Stimulated activated effector memory CD8-positive, alpha-beta T cell treated with anti-CD3 and anti-CD28 coated beads, Interleukin-12 subunit alpha, Interleukin-12 subunit beta, amount 100 ng/mL, for 72 hours (primary cell): ENCODE results near the gene MTCH2.

Source experiments
- ATAC-seq: fragments of 150-1000 bp; cut with Tn5 transposase; 2 replicates; pipeline ENCODE4 v1.10.0; 2021
- DNase-seq, 2 donors: peaks; one replicate each; pipeline ENCODE4 v3.0.0; 2021 to 2022; ENCODE audit warnings: low spot score in 2 of 2
- H3K27ac Mint-ChIP-seq: one replicate; pipeline ENCODE4 v1.8.0; 2022; ENCODE audit warnings: mild to moderate bottlenecking, mixed read lengths
- H3K36me3 Mint-ChIP-seq: one replicate; pipeline ENCODE4 v1.8.0; 2022; ENCODE audit warnings: mild to moderate bottlenecking, mixed read lengths
- H3K4me1 Mint-ChIP-seq: one replicate; pipeline ENCODE4 v1.8.0; 2022; ENCODE audit warnings: mixed read lengths
- H3K4me3 Mint-ChIP-seq: one replicate; pipeline ENCODE4 v1.8.0; 2022; ENCODE audit warnings: mild to moderate bottlenecking, mixed read lengths
- H3K9me3 Mint-ChIP-seq: one replicate; pipeline ENCODE4 v1.8.0; 2022; ENCODE audit warnings: mixed read lengths

Gene MTCH2

DNA sequence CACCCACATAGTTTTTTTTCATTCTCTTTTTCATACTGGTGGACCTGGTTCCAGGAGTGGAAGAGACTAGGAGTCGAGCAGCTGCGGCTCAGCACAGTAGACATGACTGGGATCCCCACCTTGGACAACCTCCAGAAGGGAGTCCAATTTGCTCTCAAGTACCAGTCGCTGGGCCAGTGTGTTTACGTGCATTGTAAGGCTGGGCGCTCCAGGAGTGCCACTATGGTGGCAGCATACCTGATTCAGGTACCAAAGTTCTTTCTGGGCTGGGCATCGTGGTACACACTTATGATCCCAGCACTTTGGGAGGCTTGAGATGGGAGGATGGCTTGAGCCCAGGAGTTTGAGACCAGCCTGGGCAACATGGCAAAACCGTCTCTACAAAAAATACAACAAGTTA lies 72.7 kb downstream of the MTCH2 start:
- Mint-ChIP-seq H3K36me3 (peaks cover 59% of the 10 kb centered on the region), H3K4me1 (peaks cover 6% of the 10 kb centered on the region), H3K27ac (no peak overlapping the region), H3K9me3 (no peaks in the 10 kb centered on the region), H3K4me3 (no peak overlapping the region)
- DNase-seq (no peak), ATAC-seq (no peak)
